ENCODE data around the gene ARMC6.
"Not testable (repeated sequence)": the region's sequence is repeated elsewhere in the genome, so short reads cannot be mapped to it uniquely, and the experiment has no call there.

ARMC6 gene

DNA sequence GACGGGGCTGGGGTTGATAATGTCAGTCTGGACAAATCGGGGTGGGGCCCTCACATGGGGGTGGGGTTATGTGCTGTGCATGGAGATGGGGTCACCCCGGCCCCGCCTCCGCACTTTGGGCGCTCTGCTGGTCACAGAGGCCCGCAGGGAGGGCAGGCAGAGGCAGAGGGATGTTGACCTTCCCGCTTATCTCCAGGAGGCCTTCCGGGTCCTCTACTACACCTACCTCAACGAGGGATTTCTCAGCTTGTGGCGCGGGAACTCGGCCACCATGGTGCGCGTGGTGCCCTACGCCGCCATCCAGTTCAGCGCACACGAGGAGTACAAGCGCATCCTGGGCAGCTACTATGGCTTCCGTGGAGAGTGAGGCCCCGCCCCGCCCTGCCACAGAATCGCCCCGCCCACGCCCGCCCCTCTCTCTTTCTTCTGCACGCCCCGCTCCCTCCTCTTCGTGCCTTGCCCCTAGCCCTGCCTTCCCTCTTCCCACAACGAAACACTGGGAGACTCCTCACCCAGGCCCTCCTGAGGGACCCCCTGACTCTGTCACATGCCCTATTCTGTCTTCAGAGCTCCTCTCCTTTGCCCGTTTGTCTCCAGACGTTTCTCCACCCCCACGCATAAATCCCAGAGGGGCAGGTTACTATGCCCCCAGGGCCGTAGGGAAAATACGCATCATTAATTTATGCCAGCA, 72.1 kb downstream of the ARMC6 start:
- Histone ChIP-seq H3K79me1 (ENCODE audit: low read length) (no peaks in the 10 kb centered on the region), H3K56ac (ENCODE audit: low read length) (peak overlapping the region; percentile 88), H3K36me3 (ENCODE audit: control insufficient read depth, insufficient read depth, low read length) (no peaks in the 10 kb centered on the region), H3K27ac (ENCODE audit: low read depth, low read length) (peak overlapping the region; percentile 34), H4K8ac (ENCODE audit: low read depth, low read length) (no peak overlapping the region), H3K18ac (ENCODE audit: low read length) (peak overlapping the region; percentile 16), H3K4me1 (ENCODE audit: control insufficient read depth, low read depth, low read length) (peaks cover 2% of the 10 kb centered on the region), H2BK15ac (replicated peaks; ENCODE audit: low read depth) (no peak overlapping the region), H2AK5ac (ENCODE audit: low read length) (no peak overlapping the region), H3K27me3 (ENCODE audit: insufficient read depth, low read length, poor library complexity) (no peaks in the 10 kb centered on the region), H4K5ac (ENCODE audit: low read length) (no peak overlapping the region), H2BK120ac (ENCODE audit: low read depth, low read length) (no peak overlapping the region), H3K23ac (ENCODE audit: low read length) (no peak overlapping the region), H3K4ac (ENCODE audit: low read depth, low read length) (no peak overlapping the region), H3K9ac (ENCODE audit: low read length) (peak overlapping the region; percentile 84), H3K4me3 (ENCODE audit: low read length) (peak overlapping the region; percentile 32), H3K79me2 (ENCODE audit: control insufficient read depth, insufficient read depth, low read length) (no peaks in the 10 kb centered on the region), H3K4me2 (ENCODE audit: low read length) (peak overlapping the region; percentile 84), H2BK5ac (ENCODE audit: low read length) (peak overlapping the region; percentile 17)
- peak; percentile 84 for DNase-seq
- no CpG with 5 or more reads among the region's 36 CpGs for WGBS (ENCODE audit: extremely low coverage, insufficient coverage, low lambda C conversion rate)

DNA sequence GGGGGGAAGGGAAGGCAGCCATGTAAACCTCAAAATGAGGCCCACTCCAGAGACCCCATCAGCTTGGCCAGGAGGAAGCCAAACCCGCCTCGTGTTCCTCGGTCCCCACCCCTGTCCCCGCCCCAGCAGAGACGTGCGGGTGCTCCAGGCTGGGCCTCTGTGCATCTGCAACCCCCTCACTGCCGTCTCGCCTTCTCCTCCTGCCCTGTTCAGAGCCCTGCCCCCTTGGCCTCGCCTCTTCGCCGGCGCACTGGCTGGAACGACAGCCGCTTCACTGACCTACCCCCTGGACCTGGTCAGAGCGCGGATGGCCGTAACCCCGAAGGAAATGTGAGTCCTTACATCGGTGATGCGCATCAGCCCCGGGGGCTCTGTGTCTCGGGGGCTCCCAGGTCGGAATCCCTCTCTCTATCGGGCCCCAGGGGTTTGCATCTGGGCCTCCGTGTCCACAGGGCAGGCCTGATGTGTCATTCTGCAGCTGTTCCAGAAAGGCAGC, 72.7 kb downstream of the ARMC6 start:
- peak overlapping the region; percentile 87 for H3K56ac ChIP-seq (ENCODE audit: low read length)
- H2BK120ac ChIP-seq (ENCODE audit: low read depth, low read length), result no peak overlapping the region
- peak overlapping the region; percentile 65 for H3K9ac ChIP-seq (ENCODE audit: low read length)
- peaks cover 2% of the 10 kb centered on the region for H3K4me1 ChIP-seq (ENCODE audit: control insufficient read depth, low read depth, low read length)
- no peak overlapping the region for H4K8ac ChIP-seq (ENCODE audit: low read depth, low read length)
- peak overlapping the region; percentile 17 for H2BK5ac ChIP-seq (ENCODE audit: low read length)
- H3K23ac ChIP-seq (ENCODE audit: low read length), result no peak overlapping the region
- H3K79me2 ChIP-seq (ENCODE audit: control insufficient read depth, insufficient read depth, low read length), result no peaks in the 10 kb centered on the region
- H3K36me3 ChIP-seq (ENCODE audit: control insufficient read depth, insufficient read depth, low read length), result no peaks in the 10 kb centered on the region
- H3K18ac ChIP-seq (ENCODE audit: low read length), result peak overlapping the region; percentile 16
- no peak for DNase-seq
- no peak overlapping the region for H2BK15ac ChIP-seq (replicated peaks; ENCODE audit: low read depth)
- no peak overlapping the region for H3K4ac ChIP-seq (ENCODE audit: low read depth, low read length)
- H3K27me3 ChIP-seq (ENCODE audit: insufficient read depth, low read length, poor library complexity), result no peaks in the 10 kb centered on the region
- H3K4me3 ChIP-seq (ENCODE audit: low read length), result peak overlapping the region; percentile 14
- H3K27ac ChIP-seq (ENCODE audit: low read depth, low read length), result no peak overlapping the region
- H4K5ac ChIP-seq (ENCODE audit: low read length), result no peak overlapping the region
- H3K79me1 ChIP-seq (ENCODE audit: low read length), result no peaks in the 10 kb centered on the region
- peak overlapping the region; percentile 84 for H3K4me2 ChIP-seq (ENCODE audit: low read length)
- H2AK5ac ChIP-seq (ENCODE audit: low read length), result no peak overlapping the region
- WGBS (ENCODE audit: extremely low coverage, insufficient coverage, low lambda C conversion rate), result no CpG with 5 or more reads among the region's 25 CpGs

DNA sequence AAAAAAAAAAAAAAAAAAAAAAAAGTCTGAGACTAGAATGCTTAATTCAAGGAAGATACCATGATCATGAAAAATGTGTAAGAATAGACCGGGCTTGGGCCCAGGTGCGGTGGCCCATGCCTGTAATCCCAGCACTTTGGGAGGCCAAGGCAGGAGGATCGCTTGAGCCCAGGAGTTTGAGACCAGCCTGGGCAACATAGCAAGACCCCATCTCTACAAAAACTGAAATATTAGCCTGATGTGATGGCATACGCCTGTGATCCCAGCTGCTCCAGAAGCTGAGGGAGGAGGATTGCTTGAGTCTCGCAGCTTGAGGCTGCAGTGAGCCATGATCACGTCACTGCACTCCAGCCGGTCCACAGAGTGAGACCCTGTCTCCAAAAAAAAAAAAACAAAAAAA, 73.5 kb downstream of the ARMC6 start:
- H2BK5ac ChIP-seq (ENCODE audit: low read length); H2BK15ac ChIP-seq (replicated peaks; ENCODE audit: low read depth); H3K23ac ChIP-seq (ENCODE audit: low read length); H3K27ac ChIP-seq (ENCODE audit: low read depth, low read length); H3K36me3 ChIP-seq (ENCODE audit: control insufficient read depth, insufficient read depth, low read length); H3K4ac ChIP-seq (ENCODE audit: low read depth, low read length); H2BK120ac ChIP-seq (ENCODE audit: low read depth, low read length); H3K4me2 ChIP-seq (ENCODE audit: low read length); H3K27me3 ChIP-seq (ENCODE audit: insufficient read depth, low read length, poor library complexity); H3K56ac ChIP-seq (ENCODE audit: low read length); H4K8ac ChIP-seq (ENCODE audit: low read depth, low read length); H3K4me1 ChIP-seq (ENCODE audit: control insufficient read depth, low read depth, low read length); H2AK5ac ChIP-seq (ENCODE audit: low read length); H3K79me2 ChIP-seq (ENCODE audit: control insufficient read depth, insufficient read depth, low read length); H3K18ac ChIP-seq (ENCODE audit: low read length); H3K9ac ChIP-seq (ENCODE audit: low read length); H3K79me1 ChIP-seq (ENCODE audit: low read length); H4K5ac ChIP-seq (ENCODE audit: low read length); H3K4me3 ChIP-seq (ENCODE audit: low read length); DNase-seq: not testable (repeated sequence)
- no CpG with 5 or more reads among the region's 7 CpGs for WGBS (ENCODE audit: extremely low coverage, insufficient coverage, low lambda C conversion rate)

DNA sequence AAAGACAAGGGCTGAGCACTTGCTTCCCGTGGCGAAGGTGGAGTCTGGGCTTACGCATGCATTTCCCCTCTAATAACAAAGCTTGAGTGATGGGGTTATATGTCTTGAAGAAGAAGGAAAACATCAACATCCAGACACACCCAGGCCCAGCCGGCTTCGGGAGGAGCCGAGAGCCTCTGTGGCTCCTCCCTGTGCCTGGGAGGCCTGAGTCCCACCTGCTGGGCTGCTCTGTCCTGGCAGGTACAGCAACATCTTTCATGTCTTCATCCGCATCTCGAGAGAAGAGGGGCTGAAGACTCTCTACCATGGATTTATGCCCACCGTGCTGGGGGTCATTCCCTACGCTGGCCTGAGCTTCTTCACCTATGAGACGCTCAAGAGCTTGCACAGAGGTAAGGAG, 74.3 kb downstream of the ARMC6 start:
- H2BK120ac ChIP-seq (ENCODE audit: low read depth, low read length), result no peak overlapping the region
- no peak overlapping the region for H2AK5ac ChIP-seq (ENCODE audit: low read length)
- no peaks in the 10 kb centered on the region for H3K27me3 ChIP-seq (ENCODE audit: insufficient read depth, low read length, poor library complexity)
- no peak overlapping the region for H3K18ac ChIP-seq (ENCODE audit: low read length)
- WGBS (ENCODE audit: extremely low coverage, insufficient coverage, low lambda C conversion rate), result no CpG with 5 or more reads among the region's 11 CpGs
- no peak overlapping the region for H3K4ac ChIP-seq (ENCODE audit: low read depth, low read length)
- H3K4me2 ChIP-seq (ENCODE audit: low read length), result no peak overlapping the region
- no peak overlapping the region for H3K27ac ChIP-seq (ENCODE audit: low read depth, low read length)
- peak; percentile 19 for DNase-seq
- H2BK15ac ChIP-seq (replicated peaks; ENCODE audit: low read depth), result no peak overlapping the region
- H3K79me1 ChIP-seq (ENCODE audit: low read length), result no peaks in the 10 kb centered on the region
- no peak overlapping the region for H3K4me3 ChIP-seq (ENCODE audit: low read length)
- H4K8ac ChIP-seq (ENCODE audit: low read depth, low read length), result no peak overlapping the region
- no peaks in the 10 kb centered on the region for H3K79me2 ChIP-seq (ENCODE audit: control insufficient read depth, insufficient read depth, low read length)
- H2BK5ac ChIP-seq (ENCODE audit: low read length), result no peak overlapping the region
- no peaks in the 10 kb centered on the region for H3K36me3 ChIP-seq (ENCODE audit: control insufficient read depth, insufficient read depth, low read length)
- peaks cover 2% of the 10 kb centered on the region for H3K4me1 ChIP-seq (ENCODE audit: control insufficient read depth, low read depth, low read length)
- no peak overlapping the region for H3K23ac ChIP-seq (ENCODE audit: low read length)
- H3K56ac ChIP-seq (ENCODE audit: low read length), result no peak overlapping the region
- H4K5ac ChIP-seq (ENCODE audit: low read length), result no peak overlapping the region
- H3K9ac ChIP-seq (ENCODE audit: low read length), result no peak overlapping the region

Measured in mesendoderm (in vitro differentiated cells).